ENCODE data around the gene ST6GALNAC3.
A peak's percentile ranks its signal among the peaks of the same experiment; 100 is the strongest.

Gene ST6GALNAC3

DNA sequence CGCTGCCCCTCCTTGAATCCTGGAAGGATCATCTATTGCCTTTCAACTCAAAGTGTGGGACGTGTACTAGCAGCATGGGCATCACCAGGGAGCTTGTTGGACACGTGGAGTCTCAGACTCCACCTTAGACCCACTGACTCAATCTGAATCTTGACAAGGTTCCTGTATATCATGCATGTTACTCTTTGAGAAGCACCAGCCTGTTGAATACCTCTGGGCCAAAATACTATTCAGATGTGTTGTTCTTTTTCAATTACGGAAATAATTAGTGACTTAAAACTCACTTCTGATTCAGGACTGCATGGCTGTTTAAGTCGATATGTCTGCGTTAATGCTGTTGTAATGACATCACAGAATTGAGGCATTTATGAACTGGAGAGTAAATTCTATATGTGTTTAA, 70.8 kb downstream of the ST6GALNAC3 start:
- no peak for DNase-seq (ENCODE audit: low spot score)

DNA sequence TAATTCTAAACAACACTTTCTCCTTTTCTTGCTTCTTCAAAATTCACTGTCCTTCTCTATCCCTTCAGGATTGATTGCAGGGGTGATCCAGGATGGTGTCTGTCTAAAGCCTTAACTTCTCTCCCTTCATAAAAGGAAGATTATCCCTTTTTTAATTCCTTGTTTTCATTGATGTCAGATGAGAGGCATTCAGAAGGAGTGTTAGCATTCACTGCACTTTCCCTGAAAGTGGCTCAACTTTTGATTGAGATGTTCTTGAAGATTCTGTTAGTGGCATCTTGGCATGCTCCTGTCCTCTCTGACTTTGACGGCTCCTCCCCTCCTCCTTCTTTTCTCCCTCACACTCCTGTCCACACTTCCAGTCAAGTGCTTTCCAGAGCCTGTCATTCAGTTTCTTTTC, 71.6 kb downstream of the ST6GALNAC3 start:
- DNase-seq (ENCODE audit: low spot score), result no peak

DNA sequence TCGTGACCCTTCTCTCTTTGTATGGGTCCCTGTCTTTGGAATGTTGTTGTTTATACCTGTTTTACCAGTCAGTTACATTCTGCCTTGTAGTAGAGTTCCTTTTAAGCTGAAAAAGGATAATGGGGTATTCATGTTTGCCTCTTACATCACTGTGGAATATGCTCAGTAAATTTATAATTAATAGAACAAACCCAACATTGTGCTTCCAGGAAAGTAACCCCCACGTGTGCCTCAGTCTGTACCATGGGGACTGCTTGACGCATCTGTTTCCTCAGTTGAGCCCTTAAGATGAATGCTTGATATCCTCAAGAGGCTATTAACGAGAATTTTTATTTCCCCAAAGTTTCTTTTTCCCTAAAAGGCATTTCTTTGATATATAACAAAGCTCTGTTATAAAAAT, 73.4 kb downstream of the ST6GALNAC3 start:
- no peak for DNase-seq (ENCODE audit: low spot score)

DNA sequence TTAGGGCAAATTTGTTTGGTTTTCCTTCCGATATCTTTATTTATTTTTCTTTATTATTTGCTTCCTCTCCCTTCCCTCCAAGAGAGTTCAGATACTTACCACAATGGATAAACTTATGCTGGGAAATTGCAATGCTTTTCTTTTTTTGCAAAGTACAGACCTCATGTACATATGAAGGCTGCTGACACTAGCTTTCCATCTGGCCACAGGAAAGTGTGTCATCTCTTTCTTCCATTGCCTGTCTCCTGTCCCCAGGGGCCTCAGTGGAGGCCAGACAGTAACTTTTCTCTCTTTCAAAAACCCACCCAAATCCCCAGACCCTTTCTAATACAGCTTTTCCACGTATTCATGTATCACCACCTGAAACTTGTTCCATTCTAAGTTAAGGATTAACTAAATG, 73.9 kb downstream of the ST6GALNAC3 start:
- no peak for DNase-seq (ENCODE audit: low spot score)

DNA sequence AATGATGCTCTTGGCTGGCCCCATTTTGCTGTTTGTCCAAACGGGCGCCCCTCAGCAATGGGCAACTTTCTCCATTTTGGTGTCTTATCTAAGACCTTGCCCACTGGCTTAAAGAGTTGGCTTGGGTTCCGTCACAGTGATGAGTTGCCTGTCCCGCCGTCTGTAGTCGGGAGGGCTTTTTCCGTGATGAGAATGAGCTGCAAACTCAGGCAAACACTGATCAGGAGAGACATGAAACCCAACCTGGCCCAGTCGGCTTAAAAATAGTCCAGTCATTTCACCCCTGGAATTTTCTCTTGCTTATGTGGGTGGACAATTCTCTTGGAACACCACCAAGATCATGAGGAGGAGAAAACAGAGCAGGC, 79.3 kb downstream of the ST6GALNAC3 start:
- DNase-seq (ENCODE audit: low spot score), result no peak

DNA sequence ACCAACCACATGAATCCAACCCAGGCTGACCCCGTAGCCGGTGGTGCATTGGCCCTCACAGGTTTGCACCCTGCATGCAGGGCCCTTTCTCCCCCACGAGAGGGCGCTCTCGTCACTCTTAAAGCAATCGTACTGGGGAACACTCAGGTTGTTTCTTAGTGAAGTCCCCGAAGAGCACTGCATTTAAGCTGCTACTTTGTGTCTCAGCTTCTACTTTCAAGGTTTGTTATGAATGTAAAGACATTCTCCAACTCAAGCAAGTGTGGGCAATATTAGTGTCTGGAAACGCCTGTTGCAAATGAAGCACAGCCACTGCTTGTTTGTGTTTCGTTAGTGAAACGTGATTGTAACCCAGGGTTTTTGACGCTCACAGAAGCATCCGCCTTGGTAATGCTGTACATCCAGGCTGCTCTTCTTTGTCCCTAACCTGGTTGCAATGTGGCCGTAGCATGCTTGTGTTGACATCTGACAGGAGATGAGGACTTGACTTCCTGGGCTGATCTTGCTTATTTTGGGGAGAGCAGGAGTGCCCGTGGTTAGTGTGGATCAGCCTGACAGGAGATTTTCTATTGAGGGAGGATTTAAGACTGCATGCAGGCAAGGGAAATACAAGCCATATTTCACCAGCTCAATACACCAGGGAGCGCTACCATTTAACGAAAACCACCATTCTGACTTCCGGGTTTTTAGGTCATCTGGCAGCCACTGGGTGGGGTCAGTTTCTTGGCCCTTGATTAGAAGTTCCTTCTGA, 79.8 kb downstream of the ST6GALNAC3 start:
- peak; percentile 85 for DNase-seq (ENCODE audit: low spot score)

DNA sequence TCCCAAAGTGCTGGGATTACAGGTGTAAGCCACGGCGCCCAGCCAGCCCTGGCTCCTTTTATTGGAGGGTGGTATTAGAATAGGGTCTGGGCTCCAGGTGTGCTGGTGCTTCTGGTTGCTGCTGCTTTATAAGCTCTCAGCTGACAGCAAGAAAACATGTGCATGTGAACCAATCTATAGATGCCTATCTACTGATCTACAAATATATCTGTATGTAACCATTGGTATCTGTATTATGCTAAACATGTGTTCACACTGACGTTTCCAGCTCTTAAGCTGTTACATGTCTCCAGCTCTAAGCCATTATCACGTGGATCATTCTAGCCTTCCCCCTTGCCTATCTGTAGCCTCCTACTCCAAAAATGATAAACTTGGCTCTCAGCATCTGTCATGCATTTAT, 82.4 kb downstream of the ST6GALNAC3 start:
- DNase-seq (ENCODE audit: low spot score), result no peak

DNA sequence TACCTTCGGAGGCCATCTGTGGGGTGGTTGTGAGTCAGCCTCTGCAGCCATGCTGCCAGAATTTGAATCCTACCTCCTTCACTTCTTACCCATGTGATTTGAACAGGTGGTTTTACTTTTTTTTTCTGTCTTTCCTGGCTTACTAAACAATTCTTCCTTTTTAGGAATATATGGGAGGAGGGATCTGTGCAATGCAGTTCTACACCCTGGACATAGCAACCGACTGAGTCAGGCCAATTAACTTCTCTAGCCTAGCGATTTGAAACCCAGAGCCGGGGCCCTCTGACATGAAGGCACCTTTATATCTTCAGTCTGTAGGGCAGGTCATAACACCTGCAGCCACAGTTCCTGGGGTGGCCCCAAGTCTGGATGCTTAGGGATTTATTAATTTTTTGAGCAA, 83.6 kb downstream of the ST6GALNAC3 start:
- no peak for DNase-seq (ENCODE audit: low spot score)

DNA sequence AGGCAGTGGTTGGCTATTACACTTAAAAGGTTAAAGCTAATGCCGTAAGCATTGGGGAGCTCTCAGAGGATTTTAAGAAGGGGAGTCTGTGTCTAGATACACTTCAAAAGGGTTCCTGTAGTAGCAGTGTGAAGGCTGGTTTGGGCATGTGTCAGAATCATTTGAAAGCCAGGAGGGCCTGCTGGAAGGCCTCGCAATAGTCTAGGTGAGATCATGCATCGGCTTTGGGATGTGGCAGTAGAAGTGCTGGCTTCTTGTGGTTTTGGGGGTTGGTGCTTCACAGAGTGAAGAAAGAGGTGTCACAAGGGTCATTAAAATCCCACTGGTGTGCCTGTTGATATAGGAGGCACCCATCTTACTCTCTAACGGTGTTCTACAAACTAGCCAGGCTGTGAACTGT, 85.7 kb downstream of the ST6GALNAC3 start:
- no peak for DNase-seq (ENCODE audit: low spot score)

DNA sequence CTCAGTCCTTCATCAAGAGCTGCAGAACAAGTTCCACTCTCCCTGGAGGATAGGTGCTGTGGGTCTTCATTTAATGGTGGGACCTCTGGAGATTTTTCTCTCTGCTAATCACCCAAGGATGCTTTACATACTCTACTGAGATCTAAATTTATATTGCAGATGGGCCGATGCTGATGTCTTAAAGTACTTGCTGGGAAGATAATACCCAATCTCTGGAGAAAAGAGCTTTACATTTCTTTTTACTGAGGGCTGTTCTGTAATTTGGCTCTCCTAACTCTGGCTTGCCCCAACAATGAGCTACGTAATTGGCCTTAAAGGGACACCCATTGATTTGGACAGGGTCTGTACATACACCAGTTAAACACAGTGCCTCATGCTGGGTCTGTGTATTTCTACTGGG, 86.9 kb downstream of the ST6GALNAC3 start:
- DNase-seq (ENCODE audit: low spot score), result no peak

DNA sequence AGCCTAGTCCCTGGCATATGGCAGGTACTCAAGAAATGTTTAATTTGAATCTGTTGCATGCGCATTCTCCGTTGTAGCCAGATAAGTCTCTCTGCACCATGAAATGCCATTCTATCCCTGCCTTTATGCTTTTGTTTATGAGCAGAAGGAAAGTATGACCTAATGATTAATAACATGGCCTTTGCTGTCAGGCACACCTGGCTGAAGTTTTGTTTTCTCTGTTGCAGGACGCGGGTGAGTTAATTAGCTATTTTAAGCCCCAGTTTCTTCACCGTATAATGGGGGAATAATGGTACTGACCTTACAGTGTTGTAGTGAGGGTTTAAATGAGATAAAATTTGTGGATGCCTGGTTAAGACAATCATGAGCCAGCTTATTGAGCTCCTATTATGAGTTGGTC, 87.7 kb downstream of the ST6GALNAC3 start:
- no peak for DNase-seq (ENCODE audit: low spot score)

DNA sequence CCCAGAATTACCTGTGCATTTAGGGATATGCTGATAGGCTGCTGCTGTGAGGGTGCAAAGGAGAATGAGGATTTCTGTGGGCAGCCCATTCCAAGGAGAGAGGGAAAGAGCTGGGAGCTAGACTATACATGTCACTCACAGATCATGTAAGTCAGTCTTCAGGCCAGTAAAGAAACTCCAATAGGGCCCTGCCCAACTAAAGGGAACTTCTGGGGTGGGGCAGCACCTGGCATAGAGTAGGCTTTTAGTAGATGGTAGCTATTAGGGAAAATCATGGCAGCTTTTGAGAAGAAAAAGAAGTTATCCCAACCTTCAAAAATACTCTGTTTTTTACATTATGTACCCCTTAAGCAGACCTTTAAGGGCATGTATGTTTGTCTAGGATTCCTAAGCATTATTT, 89.6 kb downstream of the ST6GALNAC3 start:
- DNase-seq (ENCODE audit: low spot score), result no peak

DNA sequence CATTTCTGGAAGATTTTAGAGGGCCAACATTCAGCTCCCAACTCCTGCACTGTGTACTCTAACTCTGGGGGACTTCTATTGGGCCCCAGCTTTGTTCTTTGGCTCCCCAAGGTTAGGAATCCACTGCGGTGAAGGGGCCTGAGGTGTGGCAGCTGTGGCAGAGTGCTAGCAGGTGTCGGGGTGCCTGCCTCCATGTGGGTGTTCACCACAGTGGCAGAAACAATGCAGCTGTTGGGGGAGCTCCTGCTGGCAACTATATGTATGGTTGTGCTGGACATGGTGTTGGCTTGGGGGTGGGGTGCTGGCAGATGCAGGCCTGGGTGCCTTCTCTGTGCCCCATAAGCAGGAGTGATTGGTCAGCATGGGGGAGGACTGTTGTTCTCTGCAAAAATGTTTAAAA, 95.5 kb downstream of the ST6GALNAC3 start:
- DNase-seq (ENCODE audit: low spot score), result no peak

DNA sequence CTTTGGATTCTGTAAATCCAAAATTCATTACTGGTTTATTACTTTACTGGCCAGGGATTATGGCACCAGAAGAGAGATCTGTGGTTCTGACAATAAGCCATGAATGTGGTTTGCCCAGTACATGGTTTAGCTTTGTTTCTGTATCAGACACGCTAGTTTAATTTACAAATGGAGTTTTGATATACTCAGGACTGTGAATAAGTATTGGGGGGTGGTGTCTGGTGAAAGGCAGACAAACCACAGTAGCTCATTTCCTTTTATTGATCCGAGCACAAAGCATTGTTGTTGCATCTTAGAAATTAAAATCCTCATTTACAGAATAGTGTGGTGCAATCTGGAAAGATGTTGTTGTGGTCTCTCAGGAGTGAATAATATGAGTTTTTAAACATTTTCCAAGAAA, 96.0 kb downstream of the ST6GALNAC3 start:
- DNase-seq (ENCODE audit: low spot score), result no peak

DNA sequence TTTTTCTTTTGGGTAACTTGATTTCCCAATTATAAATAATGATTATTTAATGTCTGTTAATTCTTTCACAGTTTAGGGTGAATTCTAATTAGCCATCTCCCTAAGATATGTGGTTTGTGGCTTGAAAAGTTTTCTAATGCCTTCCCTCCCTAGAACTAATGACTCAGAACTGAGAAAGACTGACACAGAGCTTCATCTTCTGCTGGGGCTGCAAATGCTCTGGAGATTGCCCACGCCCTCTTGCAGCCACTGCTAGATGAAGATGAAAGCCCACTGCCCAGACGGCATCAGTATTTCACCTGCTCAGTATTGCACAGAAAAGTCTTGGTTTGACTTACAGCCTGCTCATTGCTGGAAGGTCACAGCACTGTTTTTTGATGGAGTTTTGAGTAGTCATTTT, 101.5 kb downstream of the ST6GALNAC3 start:
- no peak for DNase-seq (ENCODE audit: low spot score)

DNA sequence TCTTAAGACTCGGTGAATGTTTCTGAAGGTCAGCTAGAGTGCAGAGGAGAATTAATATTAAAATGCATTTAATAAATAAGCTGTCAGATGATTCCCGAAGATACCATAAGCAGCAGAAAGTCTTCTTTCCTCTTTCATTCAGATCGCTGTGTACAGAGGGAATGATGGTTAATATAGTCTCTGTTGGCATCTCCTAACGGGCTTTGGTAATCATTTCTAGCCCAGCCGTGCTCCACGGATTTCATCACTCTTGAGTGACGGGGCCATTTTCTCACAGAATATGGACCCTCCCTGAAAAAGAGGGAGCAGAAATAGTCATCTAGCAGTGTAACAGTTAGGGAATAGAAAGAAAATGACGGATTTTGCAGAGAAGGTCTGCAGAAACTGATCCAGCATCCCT, 103.1 kb downstream of the ST6GALNAC3 start:
- DNase-seq (ENCODE audit: low spot score), result no peak

DNA sequence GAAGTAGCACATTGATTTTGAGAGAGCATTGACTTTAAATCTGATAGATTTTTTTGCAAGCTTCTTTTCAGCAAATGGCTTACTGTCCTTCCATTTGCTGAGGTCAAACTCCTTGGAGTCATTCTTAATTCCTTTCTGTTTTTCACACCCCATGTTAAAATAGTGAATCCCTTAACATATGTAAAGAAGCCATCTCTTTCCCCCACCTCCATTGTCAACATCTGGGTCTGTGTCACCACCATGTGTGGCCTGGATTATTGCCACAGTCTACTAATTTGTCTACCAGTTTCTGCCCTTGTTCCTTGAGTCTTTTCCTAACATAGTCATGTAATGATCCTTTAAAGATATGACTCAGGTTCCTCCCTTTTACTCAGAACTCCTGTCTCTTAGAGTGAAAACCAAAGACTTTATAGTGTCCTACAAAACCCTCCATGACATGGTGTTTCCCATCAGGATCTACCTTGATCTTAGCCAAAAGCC, 104.7 kb downstream of the ST6GALNAC3 start:
- no peak for DNase-seq (ENCODE audit: low spot score)

DNA sequence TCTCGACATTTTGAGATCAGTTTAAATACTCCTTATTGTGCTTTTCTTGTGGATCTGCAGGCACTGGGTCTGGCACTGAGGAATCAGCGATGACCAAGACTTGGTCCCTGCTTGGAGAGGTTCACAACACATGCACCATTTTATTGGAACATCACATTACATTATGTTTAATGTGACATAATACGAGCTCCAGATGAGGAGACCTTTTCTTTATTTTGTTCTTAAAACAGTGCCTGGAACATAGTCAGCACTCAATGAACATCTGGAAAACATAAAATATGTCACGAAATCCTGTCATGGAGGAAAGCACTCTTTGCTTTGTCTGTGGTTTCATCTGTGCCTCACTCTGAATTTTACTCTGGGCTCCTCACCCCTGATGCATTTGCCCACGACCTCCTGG, 110.7 kb downstream of the ST6GALNAC3 start:
- DNase-seq (ENCODE audit: low spot score), result no peak

DNA sequence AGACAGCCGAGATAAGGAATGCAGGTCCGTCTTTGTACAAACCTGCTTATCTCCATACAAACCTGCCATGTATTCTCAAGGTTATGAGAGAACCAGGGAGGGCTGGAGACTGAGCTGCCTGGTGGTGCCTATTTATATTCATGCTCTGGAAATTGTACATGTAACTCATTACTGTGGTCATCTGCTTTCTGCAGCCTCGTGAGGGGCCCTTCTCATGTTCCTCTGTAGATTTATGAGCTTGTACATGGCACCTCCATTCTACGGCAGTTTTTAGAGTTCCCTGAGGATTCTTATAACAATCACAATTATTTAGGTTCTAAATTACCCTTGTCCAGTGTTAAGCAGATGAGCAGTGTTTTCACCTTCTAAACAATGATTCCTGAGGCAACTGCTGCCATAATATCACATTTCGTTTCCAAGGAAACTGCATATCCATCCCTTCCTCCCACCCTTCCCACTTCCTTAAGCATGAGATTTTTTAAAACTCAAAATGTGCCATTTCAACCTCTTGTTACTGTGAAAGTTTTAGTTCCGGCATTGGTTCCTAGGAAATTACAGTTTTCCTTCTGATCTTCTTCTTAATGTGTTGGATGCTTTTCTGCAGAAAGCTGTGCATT, 112.1 kb downstream of the ST6GALNAC3 start:
- no peak for DNase-seq (ENCODE audit: low spot score)

DNA sequence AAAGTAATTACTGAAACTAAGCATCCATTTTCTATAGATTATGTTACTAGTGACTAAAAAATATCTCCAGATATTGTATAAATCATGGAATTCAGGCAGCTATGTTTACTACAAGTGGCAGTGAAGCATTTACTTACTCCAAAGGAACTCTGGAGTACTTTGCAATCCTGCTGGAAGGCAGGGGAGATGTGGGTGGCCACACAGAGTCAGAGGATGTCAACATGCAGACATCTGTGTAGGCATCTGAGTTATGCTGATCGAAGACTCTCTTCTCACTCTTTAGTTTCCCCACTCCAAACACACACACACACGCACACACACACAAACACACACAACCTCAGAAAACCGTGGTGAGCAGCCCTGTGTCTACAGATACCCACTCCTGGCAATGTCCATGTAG, 112.9 kb downstream of the ST6GALNAC3 start:
- no peak for DNase-seq (ENCODE audit: low spot score)

DNA sequence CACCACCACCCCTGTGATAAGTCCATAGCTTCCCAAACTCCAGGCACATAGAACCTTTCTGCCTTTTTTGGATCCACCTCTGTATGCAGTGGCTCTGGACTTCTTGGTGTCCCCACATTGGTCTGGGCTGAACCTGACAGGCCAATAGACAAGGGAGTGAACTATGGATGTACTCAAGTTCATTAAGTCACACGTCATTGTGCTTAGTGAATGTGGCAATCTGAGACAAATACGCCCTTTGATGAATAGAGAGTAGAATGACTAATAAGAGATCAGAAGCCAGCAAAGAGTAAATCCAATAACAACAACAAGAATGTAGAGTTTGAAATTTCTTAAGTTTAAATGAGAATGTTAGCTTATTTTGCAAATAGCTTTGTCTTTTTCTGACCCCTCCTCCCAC, 114.8 kb downstream of the ST6GALNAC3 start:
- DNase-seq (ENCODE audit: low spot score), result no peak

DNA sequence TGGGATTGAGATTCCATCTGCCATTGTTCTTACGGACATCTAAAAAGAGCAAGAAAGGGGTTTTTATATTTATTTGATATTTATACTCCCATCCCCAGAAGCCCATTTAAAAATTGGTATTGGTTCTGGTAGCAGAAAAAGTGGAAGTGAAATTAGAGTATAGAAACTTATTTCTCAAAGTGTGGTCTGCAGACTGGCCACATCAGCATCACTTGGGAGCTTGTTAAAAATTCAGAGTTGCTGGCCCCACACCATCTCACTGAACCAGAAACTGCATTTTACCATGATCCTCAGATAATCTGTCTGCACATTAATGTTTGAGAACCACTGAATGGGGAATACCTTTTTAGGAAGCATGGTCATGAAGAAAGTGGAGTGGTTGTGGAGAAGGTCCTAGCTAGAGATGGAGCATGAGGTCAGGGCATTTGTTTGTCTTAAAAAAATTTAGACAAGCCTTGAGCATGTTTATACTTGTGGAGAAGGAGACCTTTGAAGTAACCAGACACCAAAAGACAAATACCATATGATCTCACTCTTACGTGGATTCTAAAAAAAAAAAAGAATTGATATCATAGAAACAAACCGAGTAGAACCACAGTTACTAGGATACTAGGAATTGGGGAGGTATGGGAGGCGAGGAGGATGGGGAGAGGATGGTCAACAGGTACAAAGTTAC, 116.3 kb downstream of the ST6GALNAC3 start:
- no peak for DNase-seq (ENCODE audit: low spot score)

DNA sequence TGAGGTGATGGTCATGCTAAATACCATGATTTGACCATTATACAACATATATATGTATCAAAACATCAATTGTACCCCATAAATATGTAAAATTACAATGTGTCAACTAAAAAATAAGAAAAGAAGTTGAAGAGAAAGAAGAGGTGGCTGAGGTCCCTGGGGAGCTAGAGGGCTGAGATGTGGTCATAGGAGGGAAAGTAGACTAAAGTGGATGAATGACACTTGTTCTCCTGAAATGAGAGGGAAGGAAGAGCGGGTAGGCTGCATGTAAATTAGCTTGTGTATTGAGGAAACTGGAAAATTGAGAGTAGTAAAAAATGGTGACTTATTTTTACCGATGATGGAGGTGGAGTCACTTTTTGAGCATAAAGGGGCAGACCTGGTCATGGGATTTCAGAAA, 117.0 kb downstream of the ST6GALNAC3 start:
- DNase-seq (ENCODE audit: low spot score), result no peak

Measured in ecto neural progenitor cell (in vitro differentiated cells).